Activated CD8-positive, alpha-beta memory T cell treated with anti-CD3 and anti-CD28 coated beads, Interleukin-2, amount 50 U/mL, for 4 hours (primary cell): ENCODE results near the gene CENPB.

Experiments used
- DNase-seq: peaks from one replicate; pipeline ENCODE4 v3.0.0-alpha.2; 2020

The CENPB gene

DNA sequence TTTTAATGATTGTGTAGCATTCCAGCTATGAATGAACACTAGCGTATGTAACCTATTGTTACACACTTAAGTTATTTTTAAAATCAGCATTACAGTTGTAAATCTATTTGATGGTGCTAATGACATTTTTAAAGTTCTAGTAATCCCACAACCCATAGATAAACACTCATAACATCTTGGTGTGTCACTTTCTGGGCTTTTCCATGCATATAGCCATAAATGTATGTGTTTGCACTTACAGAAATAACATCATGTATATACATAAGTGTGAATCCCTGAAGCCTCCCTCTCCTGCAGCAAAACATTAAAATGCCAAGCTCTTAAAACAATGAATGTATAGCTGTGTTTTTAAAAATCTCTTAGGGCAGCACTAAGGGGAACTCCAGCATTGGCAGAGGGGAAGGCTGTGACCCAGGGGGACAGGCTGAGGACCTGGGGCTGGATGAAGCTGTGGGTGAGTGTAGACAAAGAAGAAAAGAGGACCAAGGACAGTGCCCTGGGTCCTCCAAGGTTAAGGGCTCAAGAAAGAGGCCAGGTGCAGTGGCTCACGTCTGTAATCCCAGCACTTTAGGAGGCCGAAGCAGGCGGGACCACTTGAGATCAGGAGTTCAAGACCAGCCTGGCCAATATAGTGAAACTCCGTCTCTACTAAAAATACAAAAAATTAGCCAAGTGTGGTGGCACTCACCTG is 929 bp upstream of the CENPB start:
- DNase-seq = no peak

DNA sequence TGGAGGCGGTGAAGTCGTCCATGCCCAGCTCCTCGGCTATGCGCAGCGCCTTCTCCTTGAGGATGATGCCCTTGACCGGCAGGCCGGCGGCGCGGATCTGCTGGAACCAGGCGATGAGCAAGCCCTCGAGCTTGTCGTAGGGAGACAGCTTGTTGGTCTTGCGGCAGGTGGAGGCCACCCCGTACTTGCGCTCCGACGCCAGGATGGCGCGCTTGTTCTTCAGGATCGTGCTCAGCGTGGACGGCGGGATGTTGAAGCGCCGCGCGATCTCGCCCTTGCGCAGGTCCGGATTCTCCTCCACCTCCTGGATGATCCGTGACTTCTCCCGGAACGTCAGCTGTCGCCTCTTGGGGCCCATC is 435 bp downstream of the CENPB start:
- DNase-seq = no peak

- DNase-seq = no peak
Measured at GRCh38 chr20:3785240-3786125, 1.1 kb downstream of the CENPB start.

- DNase-seq = no peak
Measured at GRCh38 chr20:3784863-3785239, 1.7 kb downstream of the CENPB start.

GRCh38 chr20:3784216-3784853 is 2.2 kb downstream of the CENPB start:
- no peak for DNase-seq

DNA sequence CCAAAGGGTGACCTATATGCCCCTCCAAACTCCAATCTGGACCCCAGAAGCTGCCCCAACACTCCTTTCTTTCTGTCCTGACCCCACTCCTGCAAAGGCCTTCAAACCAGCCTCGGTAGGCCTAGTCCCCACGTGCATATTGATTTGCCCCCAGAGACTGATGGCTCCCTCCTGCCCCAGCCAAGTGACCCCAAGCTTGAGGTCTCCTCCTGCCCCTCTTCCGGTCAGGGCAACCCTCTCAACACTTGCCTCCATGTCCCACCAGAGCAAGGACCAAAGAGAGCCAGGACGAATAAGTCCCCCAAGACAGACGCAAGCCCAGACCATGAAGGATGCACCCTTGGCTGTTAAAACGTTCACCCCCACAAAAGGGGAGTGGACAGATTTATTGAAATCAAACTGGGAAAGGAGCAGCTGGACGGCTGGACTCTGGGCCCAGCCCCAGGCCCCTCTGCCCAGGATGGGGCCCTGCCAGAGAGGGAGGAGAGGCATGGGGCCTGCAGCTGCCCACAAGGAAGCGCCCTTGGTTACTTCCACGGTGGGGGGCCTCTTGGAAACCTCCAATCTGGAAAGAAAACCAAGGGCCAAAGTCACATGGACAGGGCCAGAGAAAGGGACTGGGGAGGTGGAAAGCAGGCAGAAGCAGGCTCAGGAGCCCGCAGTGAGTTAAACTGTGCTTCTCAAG is 2.9 kb downstream of the CENPB start:
- no peak for DNase-seq

GRCh38 chr20:3783068-3783489 is 3.5 kb downstream of the CENPB start:
- no peak for DNase-seq

DNA sequence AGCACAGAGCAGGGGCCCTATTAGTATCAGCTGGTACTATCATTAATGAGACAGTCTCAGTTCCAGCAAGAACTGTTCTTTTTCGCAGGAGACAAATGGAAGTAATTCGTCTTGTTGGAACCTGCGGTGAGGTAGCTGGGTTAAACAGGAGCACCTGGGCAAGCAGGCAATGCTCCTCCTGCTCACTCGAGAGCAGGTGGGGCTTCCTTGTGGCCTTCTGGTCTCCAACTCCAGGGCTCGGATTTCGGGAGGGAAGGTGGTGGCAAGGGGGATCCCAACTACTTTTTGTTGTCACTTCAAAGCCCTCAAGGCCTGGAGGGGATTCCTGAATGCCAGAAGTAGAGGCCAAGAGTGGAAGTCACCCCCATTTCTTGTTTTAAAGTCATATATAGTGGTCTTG is 3.9 kb downstream of the CENPB start:
- no peak for DNase-seq

- DNase-seq = no peak
Measured at GRCh38 chr20:3781153-3781910, 5.2 kb downstream of the CENPB start, which contains the start of gene SPEF1. TSS of gene SPEF1 (minus strand) at chr20:3781448. CDS start at chr20:3781287, 161 bp downstream.

- no peak for DNase-seq
Measured at GRCh38 chr20:3778976-3779375, 7.6 kb downstream of the CENPB start.

- DNase-seq = peak; percentile 52
Measured at GRCh38 chr20:3777716-3778629, 8.6 kb downstream of the CENPB start.

DNA sequence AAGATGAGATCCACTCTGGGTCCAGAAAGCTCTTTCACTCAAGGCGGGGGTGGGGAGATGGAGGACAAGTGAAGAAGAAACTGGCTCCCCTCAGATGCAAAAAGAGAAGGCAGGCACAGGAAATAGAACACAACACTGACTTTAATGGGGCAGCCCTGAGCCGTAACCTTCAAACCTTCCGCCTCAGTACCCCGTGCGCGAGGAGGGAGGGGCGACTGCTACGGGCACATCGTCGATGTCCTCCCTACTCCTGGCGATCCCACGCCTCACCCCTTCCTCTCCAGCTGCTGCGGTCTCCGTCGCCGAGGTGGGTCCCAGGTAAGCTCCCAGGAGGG is 9.2 kb downstream of the CENPB start:
- no peak for DNase-seq

DNA sequence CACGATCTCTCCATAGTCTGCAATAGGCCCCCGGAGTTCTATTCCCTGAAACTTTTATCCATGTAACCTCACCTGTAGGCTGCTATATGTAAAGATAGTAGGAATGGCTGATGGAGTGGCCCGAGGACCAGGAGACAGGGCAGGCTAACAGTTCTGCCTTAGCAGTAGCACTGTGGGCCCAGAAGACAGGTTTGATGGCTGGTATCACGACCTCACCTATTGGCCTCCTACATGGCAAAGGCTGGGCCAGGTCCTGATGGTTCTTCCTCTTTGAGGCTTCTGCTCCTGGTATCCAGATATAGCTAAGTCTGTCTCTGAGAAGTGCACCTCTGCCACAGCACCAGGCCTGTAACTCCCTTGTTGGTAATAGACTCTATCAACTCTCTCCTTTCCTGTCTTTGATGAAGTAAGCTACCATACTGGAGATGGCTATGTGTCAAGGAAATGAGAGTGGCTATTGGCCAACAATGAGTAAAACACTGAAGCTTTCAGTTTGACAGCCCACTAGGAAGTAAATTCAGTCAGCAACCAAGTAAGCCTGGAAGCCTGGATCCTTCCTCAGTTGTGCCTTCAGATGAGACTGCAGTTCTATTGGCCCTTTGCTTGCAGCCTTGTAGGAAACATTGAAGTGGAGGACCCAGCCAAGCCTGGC is 11.0 kb downstream of the CENPB start:
- no peak for DNase-seq

- DNase-seq = no peak
Measured at GRCh38 chr20:3771552-3772058, 14.9 kb downstream of the CENPB start.

DNA sequence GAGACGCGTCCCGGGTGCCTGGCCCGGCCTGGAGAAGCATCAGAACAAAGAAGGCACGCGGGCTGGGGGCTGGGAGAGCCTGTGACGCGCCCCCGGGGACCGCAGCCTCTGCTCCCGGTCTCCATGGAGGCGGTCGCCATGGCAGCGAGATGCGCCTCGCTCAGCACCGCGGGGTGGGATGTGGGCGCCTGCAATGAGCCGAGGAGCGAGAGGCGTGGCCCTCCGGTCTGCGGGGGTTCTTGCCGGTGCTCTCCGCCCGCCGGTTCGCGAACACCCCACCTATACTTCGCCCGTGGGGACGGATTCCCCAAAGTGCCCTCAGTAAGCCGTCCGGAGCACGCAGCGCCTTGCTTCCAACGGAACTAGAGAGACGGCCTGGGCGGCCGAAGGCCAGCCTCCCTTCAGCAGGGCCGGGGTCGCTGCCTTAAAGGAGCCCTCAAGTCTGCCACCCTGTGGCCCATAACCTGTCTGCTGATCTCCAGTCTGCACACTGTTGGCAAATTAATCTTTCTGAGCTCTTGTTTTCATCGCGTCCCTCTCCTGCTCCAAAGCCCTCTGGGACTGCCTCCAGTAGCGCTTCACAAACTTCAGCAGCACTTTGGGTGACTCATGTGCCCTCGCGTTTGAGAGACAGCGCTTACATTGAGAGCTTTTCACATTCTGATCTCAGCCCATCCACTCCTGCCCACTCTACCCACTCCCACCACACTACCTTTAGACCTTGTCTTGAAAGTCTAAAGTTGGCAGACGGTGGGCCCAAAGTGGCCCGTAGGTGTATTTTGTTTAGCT is 18.0 kb downstream of the CENPB start:
- peak; percentile 84 for DNase-seq

- DNase-seq = peak; percentile 96
Measured at GRCh38 chr20:3767427-3768341, 18.9 kb downstream of the CENPB start, which contains the start of gene ADISSP. TSS of gene ADISSP (minus strand) at chr20:3767753. CDS start at chr20:3760100, 7,653 bp downstream.

GRCh38 chr20:3767110-3767426 is 19.5 kb downstream of the CENPB start:
- no peak for DNase-seq

DNA sequence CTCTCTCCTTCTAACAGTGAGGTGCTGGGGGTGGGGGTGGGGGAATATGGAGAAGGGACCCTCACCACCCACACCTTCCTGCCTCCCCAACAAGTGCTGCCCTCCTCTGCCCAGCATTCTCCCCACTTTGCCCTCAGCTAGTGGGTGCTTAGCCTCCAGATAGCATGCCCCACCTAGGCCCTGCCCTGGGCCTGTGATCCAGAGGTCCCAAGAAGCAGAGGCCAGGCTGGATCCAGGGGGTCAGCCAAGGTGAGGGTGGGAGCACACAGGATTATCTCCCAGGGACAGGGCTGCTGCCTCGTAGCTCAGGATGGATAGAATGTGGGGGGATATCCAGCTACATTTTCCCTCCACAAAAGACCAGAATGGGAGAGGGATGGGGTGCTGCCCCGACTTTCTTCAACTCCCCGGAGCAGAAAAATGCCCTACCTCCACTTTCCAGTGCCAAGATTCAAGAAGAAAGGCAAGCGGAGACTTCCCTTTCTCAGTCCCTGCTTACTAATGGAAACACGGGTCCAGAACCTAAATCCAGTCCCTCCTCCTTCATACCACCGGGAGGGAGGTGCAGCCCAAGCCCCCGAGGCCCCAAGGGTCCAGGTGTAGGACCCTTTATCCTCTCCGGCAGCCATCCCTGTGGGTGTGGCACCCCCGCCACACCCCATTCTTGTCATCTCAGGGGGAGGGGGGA is 20.0 kb downstream of the CENPB start:
- no peak for DNase-seq
